Thymus (tissue), 11 donors: ENCODE measurements around the gene CCDC92. TPM values are rescaled to one million over a fixed set of nuclear protein-coding genes. Genes with fewer than 3 reads are reported as not detected.
"Not testable (repeated sequence)": the region's sequence is repeated elsewhere in the genome, so short reads cannot be mapped to it uniquely, and the experiment has no call there.

Source experiments
- DNase-seq, 9 donors: peaks; one replicate each; pipeline ENCODE4 v3.0.0-alpha.2; 2013; ENCODE audit warnings: low spot score in 9 of 9, low read depth in 6 of 9, missing footprints in 1 of 9
- H3K27ac ChIP-seq, 2 donors: one replicate each; pipeline ENCODE4 v1.5.1; 2013; ENCODE audit warnings: control low read depth in 1 of 2, low read depth in 1 of 2, low read length in 1 of 2, mild to moderate bottlenecking in 1 of 2, moderate library complexity in 1 of 2
- H3K27me3 ChIP-seq, 2 donors: one replicate each; pipeline ENCODE4 v1.5.1; 2013; ENCODE audit warnings: low read length in 1 of 2; ENCODE audit not compliant: control insufficient read depth in 2 of 2, insufficient read depth in 1 of 2
- H3K36me3 ChIP-seq, 2 donors: one replicate each; pipeline ENCODE4 v1.5.1; 2013; ENCODE audit warnings: low read length in 1 of 2, mild to moderate bottlenecking in 1 of 2, moderate library complexity in 1 of 2; ENCODE audit not compliant: control insufficient read depth in 2 of 2, insufficient read depth in 2 of 2
- H3K4me1 ChIP-seq, 2 donors: one replicate each; pipeline ENCODE4 v1.5.1; 2013; ENCODE audit warnings: low read length in 2 of 2; ENCODE audit not compliant: control insufficient read depth in 2 of 2, insufficient read depth in 2 of 2
- H3K4me3 ChIP-seq, 2 donors: one replicate each; pipeline ENCODE4 v1.5.1; 2013; ENCODE audit warnings: low read length in 2 of 2, control low read depth in 1 of 2, mild to moderate bottlenecking in 1 of 2
- H3K9me3 ChIP-seq, 2 donors: one replicate each; pipeline ENCODE4 v1.5.1; 2013; ENCODE audit warnings: low read length in 1 of 2, mild to moderate bottlenecking in 1 of 2; ENCODE audit not compliant: control insufficient read depth in 2 of 2, insufficient read depth in 1 of 2
- WGBS: extraction: QIAGEN DNeasy Blood & Tissue Kit; methylation state at CpG from one replicate; pipeline ENCODE4 v1.1.7; 2013; 5-methylcytosine and 5-hydroxymethylcytosine counted together
- polyA plus RNA-seq: library from polyadenylated mRNA; stranded (reverse); fragments of 200-250 nt; gene quantifications from one replicate; pipeline ENCODE4 v1.2.3, GENCODE V29; 2013
- total RNA-seq: library from RNA; stranded (reverse); fragments of 120-200 nt; gene quantifications from one replicate; pipeline ENCODE4 v1.2.4, GENCODE V29; 2013
- donor health status: healthy.

The CCDC92 gene
- total and polyA plus RNA-seq, 2 donors: 4.2 to 34.4 TPM

DNA sequence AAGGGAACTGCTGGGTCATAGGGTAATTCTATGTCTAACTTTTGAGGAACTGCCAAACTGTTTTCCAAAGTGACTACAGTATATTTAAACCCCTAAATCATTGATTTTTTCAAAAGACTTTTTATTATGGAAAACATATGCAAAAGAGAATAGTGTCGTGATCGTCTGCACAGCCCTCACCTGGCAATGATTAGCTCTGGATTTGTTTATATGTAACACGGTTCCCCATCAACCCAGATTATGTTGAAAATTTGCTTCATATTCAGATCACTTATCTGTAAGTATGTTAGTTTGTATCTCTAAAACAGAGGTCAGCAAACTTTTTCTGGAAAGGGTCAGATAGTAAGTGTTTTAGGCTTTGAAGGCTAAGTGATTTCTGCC lies 52.7 kb downstream of the CCDC92 start:
- Histone ChIP-seq H3K4me1 (peaks cover 8 to 18% of the 10 kb centered on the region in 2 donors), H3K9me3 (no peaks in the 10 kb centered on the region), H3K36me3 (no peaks in the 10 kb centered on the region), H3K27ac (no peak overlapping the region), H3K4me3 (no peak overlapping the region), H3K27me3 (no peaks in the 10 kb centered on the region)
- no peak for DNase-seq
- WGBS: 94% methylated on average over 3 of the region's 3 CpGs

GRCh38 chr12:123917337-123917850 lies 55.2 kb downstream of the CCDC92 start:
- H3K36me3 ChIP-seq: no peaks in the 10 kb centered on the region
- no peak overlapping the region for H3K27ac ChIP-seq
- WGBS: 96% methylated on average over 19 of the region's 19 CpGs
- H3K4me1 ChIP-seq: peaks cover 8 to 16% of the 10 kb centered on the region in 2 donors
- no peak overlapping the region for H3K4me3 ChIP-seq
- no peaks in the 10 kb centered on the region for H3K9me3 ChIP-seq
- peaks cover 0 to 2% of the 10 kb centered on the region in 2 donors for H3K27me3 ChIP-seq
- no peak for DNase-seq

DNA sequence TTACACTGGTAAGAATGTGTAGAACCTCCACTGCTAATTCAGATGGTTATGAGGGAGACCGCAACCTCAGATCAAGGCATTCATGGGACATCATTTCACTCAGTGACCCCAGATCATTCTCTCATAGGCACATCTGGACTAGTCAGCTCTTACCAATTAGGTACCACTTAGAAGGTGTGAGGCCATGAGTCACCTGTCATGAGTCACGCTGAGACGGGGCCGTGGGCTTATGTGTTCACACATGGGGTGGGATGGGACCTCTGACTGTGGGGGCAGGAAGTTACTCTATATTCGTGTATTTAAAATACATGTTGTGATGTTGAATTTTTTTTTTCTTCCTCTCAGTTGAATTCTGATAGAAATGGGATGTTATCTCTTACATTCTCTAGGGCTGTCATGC lies 55.9 kb downstream of the CCDC92 start:
- H3K27ac ChIP-seq: no peak overlapping the region
- H3K9me3 ChIP-seq: no peaks in the 10 kb centered on the region
- H3K4me1 ChIP-seq: peaks cover 8 to 9% of the 10 kb centered on the region in 2 donors
- H3K4me3 ChIP-seq: no peak overlapping the region
- H3K27me3 ChIP-seq: peaks cover 0 to 2% of the 10 kb centered on the region in 2 donors
- DNase-seq: no peak
- H3K36me3 ChIP-seq: no peaks in the 10 kb centered on the region
- WGBS: 91% methylated on average over 5 of the region's 5 CpGs

- WGBS: 91% methylated on average over 20 of the region's 20 CpGs
- Histone ChIP-seq H3K4me3 (no peak overlapping the region), H3K27ac (no peak overlapping the region), H3K4me1 (no peaks in the 10 kb centered on the region), H3K27me3 (peaks cover 0 to 2% of the 10 kb centered on the region in 2 donors), H3K9me3 (no peaks in the 10 kb centered on the region), H3K36me3 (no peaks in the 10 kb centered on the region)
- DNase-seq: no peak
Measured at GRCh38 chr12:123914726-123915333, 57.8 kb downstream of the CCDC92 start.

DNA sequence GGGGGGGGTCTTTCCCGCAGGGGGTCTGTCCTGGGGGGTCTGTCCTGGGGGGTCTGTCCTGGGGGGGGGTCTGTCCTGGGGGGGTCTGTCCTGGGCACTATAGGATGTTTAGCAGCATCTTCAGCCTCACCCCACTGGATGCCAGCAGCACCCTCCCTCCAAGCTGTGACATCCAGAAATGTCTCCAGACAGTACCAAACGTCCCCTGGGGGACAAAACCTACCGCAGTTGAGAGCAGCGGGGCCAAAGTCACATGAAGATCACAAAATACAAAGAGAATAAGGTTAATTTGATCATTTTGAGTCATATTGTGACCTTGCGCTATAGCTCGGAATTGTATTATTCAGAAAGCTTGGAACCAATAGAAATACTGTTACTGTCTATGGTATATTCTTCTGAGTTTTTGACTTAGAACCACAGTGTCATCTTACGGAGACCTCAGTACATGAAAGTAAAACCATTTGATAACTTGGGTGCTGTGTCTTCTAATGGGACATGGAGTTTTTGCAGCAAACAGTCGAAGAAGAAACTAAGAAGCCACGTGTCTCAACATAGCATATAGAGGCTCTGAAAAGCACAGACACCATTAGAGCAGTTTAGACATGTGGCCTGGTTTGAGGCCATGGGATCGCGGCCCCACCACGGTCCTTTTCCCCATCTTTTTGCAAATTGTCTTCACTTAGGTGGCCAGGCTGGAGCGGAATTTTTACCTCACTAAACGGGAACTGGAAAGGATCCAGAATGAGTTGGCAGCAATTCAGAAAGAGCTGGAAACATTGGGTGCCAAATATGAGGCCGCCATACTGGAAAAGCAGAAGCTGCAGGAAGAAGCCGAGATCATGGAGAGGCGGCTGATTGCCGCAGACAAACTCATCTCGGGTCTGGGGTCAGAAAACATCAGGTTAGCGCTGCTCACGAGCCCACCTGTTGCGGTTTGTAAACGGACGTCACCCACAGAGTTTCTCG lies 59.9 kb downstream of the CCDC92 start:
- Histone ChIP-seq H3K36me3 (no peaks in the 10 kb centered on the region), H3K4me1 (peaks cover 0 to 2% of the 10 kb centered on the region in 2 donors), H3K27me3 (peaks cover 2% of the 10 kb centered on the region in 2 donors), H3K9me3 (no peaks in the 10 kb centered on the region), H3K4me3 (no peak overlapping the region), H3K27ac (no peak overlapping the region)
- DNase-seq: no peak
- 93% methylated on average over 25 of the region's 25 CpGs for WGBS

DNA sequence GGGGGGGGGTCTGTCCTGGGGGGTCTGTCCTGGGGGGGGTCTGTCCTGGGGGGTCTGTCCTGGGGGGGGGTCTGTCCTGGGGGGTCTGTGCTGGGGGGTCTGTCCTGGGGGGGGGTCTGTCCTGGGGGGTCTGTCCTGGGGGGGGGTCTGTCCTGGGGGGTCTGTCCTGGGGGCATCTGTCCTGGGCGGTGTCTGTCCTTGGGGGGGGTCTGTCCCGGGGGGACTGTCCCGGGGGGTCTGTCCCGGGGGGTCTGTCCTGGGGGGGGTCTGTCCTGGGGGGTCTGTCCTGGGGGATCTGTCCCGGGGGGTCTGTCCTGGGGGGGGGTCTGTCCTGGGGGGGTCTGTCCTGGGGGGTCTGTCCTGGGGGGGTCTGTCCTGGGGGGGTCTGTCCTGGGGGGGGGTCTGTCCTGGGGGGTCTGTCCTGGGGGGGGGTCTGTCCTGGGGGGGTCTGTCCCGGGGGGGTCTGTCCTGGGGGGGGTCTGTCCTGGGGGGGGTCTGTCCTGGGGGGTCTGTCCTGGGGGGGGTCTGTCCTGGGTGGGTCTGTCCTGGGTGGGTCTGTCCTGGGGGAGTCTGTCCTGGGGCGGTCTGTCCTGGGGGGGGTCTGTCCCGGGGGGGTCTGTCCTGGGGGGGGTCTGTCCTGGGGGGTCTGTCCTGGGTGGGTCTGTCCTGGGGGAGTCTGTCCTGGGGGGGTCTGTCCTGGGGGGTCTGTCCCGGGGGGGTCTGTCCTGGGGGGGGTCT lies 60.8 kb downstream of the CCDC92 start:
- H3K4me1 ChIP-seq, H3K27me3 ChIP-seq, DNase-seq, H3K9me3 ChIP-seq, H3K27ac ChIP-seq, H3K4me3 ChIP-seq, H3K36me3 ChIP-seq: not testable (repeated sequence)
- 85% methylated on average over 9 of the region's 9 CpGs for WGBS

GRCh38 chr12:123910761-123911193 lies 61.9 kb downstream of the CCDC92 start:
- H3K4me1 ChIP-seq: peaks cover 0 to 3% of the 10 kb centered on the region in 2 donors
- DNase-seq: no peak
- H3K36me3 ChIP-seq: no peaks in the 10 kb centered on the region
- 87% methylated on average over 5 of the region's 5 CpGs for WGBS
- H3K27ac ChIP-seq: peak overlapping the region in 1 of 2 donors; percentile 32
- H3K27me3 ChIP-seq: peaks cover 2% of the 10 kb centered on the region in 2 donors
- H3K9me3 ChIP-seq: no peaks in the 10 kb centered on the region
- no peak overlapping the region for H3K4me3 ChIP-seq

DNA sequence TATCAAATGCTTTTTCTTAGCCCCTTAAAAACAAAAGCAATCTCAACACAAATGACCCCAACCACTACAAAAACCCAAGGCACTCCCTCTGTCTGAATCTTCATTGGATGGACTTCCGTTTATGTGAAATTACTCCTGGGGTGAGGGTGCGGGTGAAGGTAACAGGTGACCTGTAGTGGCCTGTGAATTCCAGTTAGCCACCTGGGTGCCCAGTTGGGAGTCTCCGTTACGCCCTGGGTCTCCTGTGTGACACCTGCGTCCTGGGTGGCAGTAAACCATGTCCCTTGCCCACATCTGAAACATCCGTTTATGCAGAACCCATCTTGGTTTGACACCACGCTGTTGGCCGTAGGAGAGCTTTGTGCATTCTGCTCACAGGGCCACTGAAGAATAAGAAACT lies 62.6 kb downstream of the CCDC92 start:
- no peak for DNase-seq
- 83% methylated on average over 8 of the region's 8 CpGs for WGBS

More for the DNA sequence above, 62.6 kb downstream of the CCDC92 start:
- H3K4me3 ChIP-seq: no peak overlapping the region
- H3K9me3 ChIP-seq: no peaks in the 10 kb centered on the region
- no peak overlapping the region for H3K27ac ChIP-seq
- H3K27me3 ChIP-seq: peaks cover 2% of the 10 kb centered on the region in 2 donors
- no peaks in the 10 kb centered on the region for H3K36me3 ChIP-seq
- peaks cover 0 to 3% of the 10 kb centered on the region in 2 donors for H3K4me1 ChIP-seq
